GM19463 (cell line): ENCODE results near the gene DBF4.
"Not testable (repeated sequence)": the region's sequence is repeated elsewhere in the genome, so short reads cannot be mapped to it uniquely, and the experiment has no call there.

Experiments used
- ATAC-seq: cut with Tn5 transposase; IDR thresholded peaks from one replicate; pipeline ENCODE4 v1.9.1; 2021; ENCODE audit warnings: mild to moderate bottlenecking, moderate library complexity; ENCODE audit not compliant: unreplicated experiment

DBF4 gene

GRCh38 chr7:87945926-87946325 lies 69.6 kb downstream of the DBF4 start:
- not testable (repeated sequence) for ATAC-seq

GRCh38 chr7:87948371-87948770 lies 72.1 kb downstream of the DBF4 start:
- ATAC-seq, result no peak
